HG03103 (cell line): ENCODE results near the gene LAIR1.
"Not testable (repeated sequence)": the region's sequence is repeated elsewhere in the genome, so short reads cannot be mapped to it uniquely, and the experiment has no call there.

Experiments used
- ATAC-seq: cut with Tn5 transposase; IDR thresholded peaks from one replicate; pipeline ENCODE4 v1.9.1; 2021; ENCODE audit warnings: low read depth; ENCODE audit not compliant: unreplicated experiment

The LAIR1 gene

DNA sequence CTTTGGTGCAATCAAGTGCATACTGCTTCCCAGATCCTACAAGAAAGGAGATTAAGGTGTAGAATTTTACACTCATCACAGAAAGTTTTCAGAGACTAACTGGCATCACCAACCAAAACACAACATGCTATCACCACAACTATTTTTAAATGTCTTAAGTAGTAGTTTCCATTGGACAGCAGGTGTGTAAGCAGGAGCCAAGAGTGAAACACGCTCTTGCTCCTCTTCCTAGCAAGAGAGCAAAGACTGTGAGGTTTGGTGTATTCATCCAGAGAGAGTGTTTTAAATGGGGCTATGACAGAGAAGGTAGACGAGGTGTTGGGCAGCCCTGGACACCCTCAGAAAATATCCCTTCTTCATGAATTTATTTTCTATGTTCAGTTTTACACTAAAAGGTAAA lies 13.3 kb downstream of the LAIR1 start:
- no peak for ATAC-seq

DNA sequence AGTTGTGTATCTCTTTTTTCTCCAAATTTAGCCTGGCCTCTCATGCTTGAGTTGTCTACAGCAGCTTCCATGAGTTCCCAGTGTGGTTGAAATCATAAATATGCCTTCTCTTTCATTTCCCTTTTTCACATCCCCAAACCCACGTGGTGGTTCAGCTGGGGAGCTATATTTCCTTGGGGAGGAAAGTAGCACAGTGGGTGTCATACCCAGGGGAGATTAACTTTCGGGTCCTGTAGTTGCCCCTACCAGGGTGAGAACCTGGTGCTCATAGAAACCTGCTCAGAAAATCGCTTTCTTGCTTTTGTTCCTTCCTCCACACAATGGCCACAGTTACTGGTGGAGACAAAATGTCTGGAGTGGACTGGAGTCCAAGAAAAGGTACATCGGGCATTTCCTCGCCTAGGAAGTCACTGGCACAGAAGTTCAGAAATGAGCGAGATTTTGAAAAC lies 18.8 kb downstream of the LAIR1 start:
- no peak for ATAC-seq

DNA sequence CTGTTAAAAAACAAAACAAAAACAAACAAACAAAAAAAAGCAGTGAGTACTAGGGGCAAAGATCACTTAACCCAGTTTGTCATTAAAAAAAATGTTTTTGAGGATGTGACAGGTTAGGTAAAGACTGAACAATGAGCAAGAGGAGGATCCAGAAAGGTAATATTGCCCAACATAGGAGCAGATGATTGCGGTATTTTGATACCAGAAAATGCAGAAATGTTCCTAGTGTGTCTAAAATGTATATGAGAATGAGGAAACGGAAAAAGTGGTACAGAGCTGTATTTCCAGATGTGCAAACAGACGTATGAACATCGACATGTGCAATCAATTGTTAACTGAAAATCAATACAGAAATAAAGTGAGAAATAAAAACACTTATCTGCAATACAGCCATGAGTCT lies 20.9 kb downstream of the LAIR1 start:
- ATAC-seq, result no peak

DNA sequence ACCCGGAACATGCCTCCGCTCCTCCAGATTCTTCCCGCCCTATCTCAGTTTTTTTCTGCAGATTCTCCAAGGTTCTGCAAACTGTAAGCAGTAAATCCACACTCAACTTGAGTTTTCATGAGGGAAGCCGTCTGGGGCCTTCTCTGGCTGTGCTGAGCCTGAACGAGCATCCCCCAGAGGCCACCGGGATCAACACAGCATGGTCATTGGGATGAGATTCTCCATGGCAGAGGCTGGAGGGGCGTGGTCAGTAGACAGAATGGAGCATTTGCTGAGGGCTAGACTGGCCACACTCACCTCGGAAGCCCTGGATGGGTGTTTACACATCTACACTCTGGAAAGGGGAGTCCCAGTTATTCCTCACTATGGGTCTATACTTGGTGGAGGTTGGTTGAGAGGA lies 23.4 kb downstream of the LAIR1 start:
- no peak for ATAC-seq

DNA sequence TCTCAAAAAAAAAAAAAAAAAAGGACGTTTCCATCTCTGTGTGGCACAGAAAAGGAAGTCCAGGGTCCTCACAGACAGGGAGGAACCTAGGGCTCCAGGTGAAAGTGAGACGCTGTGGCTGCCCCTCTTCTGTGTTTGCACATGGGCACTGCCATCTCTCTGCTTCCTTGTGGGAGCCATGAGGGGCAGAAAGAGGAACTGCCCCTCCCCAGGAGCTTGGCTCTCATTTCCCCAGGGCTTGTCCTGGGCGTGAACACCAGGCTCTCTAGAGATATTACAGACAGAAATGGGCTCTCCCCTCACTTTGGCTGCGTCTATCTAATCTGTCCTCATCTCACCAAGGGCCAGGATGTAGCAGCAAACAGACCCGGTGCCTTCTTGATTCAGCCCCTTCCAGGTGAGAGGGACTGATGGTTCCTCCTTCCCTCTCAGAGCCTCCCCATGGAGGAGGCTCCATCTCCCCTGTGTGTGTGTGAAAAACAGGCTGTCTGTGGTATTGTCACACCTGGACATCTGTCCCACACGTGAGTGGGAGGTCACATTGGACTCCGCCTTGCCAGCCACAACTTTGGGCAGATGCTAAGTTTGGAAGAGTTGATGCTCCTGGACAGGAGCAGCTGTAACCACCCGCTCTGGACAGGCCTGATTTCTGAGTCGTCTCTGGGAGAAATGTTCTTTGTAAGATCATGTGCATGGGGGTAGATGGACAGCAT lies 24.9 kb downstream of the LAIR1 start:
- no peak for ATAC-seq

DNA sequence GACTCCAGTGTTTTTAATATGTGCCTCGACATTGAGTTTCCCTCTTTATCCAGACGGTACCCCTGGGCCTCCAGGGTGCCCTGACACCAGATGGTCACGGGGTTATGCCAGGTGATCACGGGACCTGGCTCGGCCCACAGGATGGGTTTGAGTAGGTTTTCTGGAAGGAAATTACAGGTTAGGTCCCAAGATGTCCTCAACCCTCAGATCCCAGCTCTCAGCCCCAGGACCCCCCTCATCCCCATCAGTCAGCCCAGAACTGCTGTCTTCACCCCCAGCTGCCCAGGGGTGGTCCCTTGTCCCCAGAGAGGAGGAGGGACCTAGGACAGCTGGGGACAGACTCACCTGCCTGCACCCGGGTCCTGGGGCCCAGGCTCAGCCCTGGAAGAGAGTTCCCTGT lies 26.2 kb downstream of the LAIR1 start:
- no peak for ATAC-seq

DNA sequence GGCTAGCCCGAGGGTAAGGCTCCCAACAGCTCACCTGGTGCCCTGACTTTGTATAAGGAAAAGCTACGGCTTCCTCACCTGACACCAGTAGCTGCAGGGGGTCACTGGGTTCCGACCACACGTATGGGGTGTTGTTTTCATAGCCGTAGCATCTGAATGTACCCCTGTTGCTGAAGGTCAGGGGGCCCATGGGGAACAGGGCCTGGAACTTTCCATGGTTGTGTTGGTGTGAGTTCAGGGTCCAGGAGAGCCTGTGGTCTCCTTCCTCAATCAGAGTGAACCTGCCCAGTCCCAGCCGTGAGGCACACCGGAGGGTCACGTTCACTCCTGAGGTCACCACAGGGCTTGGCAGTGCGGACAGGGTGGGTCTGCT lies 26.9 kb downstream of the LAIR1 start:
- ATAC-seq, result no peak

DNA sequence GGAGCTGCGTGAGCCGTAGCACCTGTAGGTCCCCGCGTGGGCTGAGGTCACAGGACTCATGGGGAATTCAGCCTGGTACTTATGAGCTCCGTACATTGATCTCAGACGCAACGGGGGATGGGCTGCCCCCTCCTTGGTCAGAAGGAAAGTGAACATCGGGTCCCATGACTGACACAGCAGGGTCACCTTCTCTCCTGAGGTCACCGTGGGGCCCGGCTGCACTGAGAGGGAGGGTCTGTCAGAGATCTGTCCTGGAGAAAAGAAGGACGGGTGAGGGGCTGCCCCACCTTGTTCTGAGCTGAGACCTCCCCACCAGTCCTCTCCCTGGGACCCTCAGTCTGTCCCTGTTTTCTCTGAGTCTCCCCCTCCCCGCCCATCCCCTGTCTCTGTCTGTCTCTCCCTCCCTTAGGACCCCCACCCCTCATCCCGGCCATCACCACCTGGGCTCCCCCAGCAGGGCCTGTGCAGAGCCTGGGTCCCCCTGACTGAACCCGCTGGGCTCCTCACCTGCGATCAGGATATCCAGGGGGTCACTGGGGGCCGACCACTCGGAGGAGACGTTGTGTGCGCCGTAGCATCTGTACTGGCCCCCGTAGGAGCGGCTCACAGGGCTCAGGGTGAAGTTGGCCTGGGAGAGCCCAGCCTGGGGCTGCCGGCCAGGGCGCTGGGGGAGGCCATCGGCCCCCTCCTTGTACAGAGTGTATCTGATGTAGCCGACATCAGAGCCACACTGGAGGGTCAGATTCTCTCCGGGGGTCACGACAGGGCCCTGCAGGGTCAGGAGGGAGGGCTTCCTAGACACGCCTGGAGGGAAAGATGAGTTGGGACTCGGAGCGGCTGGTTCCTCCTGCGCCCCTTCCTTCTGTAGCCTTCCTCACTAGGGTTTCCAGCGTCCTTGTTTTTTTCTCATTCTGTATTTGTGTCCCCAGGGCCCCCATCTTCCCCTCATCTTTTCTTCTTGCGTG lies 27.6 kb downstream of the LAIR1 start:
- no peak for ATAC-seq

DNA sequence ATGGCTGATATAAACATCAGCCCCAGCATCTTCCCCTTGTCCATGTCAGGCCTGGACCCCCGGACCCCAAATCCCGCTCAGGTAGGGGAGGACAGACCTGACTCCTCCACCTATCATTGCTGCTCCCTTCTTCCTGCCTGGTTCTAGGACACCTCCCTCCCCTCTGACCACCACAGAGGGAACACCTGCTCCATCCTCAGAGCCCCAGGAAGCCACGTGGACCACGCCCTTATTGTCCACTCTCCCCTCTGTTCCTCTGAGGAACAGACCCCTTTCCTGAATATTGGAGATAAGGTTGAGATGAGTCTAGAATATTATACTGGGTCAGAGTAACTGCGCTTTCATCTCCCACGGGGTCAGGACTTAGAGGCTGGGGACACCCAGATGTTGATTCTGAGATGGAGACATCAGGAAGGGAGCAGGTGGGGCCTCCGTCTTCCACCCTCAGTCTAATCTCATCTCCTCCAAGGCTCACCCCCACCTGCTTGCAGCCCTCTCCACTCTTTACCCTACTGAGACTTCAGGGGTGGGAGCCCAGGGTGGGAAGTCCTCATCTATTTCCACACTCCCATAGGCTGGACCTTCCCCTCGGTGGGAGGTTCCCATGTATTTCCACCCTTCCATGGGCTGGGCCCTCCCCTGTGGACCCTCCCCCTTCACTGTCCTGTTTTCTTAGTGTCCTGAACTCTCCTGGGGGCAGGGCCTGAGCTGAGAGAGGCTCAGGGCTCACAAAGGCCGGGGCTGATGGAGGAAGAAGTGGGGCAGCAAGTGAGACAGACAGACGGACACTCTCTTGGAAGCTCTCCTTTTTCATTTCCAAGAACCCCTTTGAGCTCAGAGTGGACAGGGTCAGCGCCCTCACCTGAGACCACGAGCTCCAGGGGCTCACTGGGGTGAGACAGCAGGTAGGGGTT lies 28.5 kb downstream of the LAIR1 start:
- ATAC-seq, result no peak

DNA sequence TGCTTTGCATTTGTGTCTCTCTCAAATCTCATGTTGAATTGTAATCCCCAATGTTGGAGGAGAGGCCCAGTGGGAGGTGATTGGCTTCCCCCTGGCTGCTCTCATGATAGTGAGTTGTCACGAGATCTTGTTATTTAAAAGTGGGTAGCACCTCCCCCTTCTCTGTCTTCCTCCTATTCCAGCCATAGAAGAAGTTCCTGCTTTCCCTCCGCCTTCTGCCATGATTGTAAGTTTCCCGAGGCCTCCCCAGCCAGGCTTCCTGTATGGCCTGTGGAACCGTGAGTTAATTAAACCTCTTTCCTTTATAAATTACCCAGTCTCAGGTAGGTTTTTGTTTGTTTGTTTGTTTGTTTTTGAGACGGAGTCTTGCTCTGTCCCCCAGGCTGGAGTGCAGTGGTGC lies 29.6 kb downstream of the LAIR1 start:
- no peak for ATAC-seq

DNA sequence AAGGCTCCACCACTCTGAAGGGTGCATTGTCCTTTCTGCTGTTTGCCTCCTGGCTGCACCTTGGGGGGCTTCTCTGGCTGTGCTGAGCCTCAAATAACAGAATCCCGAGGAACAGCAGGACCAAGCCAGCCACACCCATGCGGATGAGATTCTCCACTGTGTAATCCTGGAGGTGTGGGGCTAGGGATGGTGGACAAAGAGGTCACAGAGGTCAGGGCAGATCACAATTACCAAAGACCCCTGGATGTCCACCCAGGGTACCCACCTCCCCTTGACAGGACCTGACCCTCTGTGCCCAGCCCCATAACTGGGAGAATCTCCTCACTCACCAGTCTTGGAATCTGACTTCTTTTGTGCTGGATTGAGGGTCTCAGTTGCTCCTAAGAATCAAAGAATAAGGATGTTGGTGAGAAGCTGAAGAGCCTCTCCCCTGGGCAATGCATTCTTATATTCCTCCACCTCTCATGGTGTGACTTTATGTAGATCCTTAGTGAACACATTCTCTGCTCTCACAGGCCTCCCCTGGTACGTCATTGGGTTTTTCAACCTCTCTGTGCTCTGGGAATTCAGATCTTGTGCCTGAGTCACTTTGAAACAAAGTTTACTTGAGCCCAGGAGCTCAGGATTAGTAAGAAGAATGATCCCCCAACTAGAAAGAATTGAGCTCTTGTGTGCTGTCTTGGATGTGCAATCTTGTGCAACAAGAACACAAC lies 31.0 kb downstream of the LAIR1 start:
- no peak for ATAC-seq

DNA sequence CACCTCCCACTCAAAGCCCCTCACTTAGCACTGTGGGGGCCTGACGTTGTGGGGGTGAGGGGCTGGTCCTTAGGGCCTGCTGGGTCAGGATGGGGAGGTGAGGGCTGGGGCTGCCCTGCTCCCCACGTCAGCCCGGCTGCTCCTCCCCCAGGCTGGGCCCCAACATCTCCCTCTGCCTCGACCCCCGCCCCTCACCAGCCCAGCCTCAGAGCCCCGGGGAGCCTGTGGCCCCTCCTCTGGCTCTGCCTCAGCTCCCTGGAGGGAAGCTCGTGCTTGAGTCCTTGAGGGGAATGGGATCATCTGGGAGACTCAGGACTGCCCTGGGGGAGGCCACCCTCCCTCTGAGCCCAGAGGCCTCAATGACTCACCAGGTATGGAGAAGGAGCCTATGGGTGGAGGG lies 32.6 kb downstream of the LAIR1 start:
- no peak for ATAC-seq

DNA sequence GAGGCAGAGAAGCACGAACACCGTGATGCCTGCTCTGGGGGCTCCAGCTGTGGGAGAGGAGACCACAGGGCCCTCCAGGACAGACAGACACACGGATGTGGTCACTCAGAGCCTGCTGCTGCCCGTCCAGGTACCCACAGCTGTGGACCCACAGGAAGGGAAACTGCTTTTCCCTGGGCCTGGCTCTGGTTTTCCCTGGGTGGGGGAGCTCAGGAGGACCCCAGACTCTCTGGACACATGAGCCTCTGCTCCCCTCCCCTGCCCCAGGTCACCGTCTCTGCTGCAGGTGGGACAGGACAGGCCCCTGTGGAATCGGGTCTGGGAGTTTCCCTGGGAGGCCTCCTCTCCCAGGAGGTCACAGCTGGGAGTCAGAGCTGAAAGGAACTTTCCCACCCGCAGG lies 33.1 kb downstream of the LAIR1 start:
- ATAC-seq, result no peak

DNA sequence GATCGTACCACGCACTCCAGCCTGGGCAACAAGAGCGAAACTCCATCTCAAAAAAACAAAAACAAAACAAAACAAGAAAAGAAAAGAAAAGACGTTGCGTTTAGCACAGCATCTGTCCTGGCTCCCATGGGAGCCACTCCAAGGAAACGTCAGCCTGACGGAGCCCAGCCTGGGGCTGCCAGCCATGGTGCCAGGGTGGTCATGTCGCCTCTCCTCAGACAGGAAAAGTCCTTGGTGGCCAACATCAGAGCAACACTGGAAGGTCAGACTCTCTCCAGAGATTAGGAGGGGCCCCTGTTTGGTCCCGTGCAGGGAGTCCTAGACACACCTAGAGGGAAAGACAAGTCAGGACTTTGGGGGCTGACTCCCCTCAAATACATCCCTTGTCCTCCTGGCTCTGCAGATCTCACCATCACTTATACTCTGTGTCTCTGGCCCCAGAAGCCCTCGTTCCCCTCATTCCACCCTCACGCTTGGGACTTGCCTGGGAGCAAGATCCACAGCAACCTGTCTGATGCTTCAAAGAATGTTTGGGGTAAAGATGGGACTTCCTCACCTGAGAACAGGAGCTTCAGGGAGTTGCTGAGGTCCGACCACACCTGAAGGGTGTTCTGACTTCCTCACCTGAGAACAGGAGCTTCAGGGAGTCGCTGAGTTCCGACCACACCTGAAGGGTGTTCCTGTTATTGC lies 35.1 kb downstream of the LAIR1 start:
- no peak for ATAC-seq

DNA sequence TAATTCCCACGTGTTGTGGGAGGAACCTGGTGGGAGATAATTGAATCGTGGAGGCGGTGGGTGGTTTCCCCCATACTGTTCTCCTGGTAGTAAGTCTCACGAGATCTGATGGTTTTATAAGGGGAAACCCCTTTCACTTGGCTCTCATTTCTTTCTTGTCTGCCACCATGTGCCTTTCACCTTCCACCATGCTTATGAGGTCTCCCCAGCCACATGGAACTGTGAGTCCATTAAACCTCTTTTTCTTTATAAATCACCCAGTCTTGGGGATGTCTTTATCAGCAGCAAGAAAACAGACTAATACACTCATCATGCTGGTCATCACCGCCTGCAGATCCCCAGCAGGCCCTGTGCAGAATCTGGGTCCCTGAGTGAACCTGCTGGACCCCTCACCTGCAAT lies 36.0 kb downstream of the LAIR1 start:
- ATAC-seq, result not testable (repeated sequence)

DNA sequence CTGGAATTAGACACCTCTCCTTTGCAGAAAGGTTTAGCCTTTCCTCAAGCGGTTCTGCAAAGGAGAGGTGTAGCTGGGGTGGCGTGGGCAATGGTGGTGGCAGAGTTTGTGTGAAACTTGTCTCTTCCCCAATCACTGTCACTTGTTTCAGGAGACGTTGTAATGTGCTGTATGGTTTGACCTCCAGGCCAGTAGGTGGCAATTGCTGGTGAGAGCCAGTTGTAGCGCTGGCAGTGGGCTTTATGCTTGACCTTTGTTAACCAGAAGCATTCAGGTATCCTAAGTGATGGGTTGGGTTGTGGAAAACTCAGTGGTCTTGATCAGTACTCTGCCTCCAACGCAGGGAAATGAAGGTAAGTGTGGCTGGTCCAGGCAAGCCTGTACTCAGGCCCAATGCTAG lies 39.1 kb downstream of the LAIR1 start:
- no peak for ATAC-seq

DNA sequence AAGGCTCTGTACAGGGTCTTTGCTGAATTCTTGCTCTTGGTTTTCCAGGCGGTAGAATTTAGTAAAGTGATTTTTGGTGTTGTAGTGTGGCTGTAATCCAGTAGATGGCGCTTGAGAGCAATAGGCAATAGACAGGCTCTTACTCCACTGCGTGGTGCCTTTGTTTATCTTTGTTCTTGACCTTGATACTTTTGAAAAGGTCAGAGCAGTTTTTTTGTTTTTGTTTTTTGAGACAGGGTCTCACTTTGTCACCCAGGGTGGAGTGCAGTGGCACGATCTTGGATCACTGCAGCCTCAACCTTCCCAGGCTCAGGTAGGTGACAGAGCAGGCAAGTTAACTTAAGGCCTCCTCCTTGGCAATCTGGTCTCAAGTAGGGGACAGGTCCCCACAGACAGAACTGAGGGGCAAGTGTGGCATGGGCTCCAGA lies 39.5 kb downstream of the LAIR1 start:
- ATAC-seq, result no peak

DNA sequence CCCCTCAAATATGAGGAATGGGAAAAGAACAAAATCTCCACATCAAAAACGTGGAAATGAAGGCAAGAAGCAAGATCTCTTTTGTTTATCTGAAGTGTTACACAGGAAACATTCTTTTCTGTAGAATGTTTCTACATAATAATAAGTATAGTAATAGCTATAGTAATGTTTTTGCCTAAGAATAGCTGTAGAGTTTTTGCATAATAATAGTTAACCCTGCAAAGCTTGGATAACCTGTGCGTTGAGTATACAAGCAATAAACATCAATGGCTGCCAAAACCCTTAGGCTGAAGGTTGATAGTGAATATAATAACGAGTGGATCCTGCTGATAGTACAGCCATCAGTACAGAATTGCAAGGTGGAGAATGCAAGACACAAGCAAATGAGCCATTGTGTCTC lies 40.7 kb downstream of the LAIR1 start:
- ATAC-seq, result no peak

DNA sequence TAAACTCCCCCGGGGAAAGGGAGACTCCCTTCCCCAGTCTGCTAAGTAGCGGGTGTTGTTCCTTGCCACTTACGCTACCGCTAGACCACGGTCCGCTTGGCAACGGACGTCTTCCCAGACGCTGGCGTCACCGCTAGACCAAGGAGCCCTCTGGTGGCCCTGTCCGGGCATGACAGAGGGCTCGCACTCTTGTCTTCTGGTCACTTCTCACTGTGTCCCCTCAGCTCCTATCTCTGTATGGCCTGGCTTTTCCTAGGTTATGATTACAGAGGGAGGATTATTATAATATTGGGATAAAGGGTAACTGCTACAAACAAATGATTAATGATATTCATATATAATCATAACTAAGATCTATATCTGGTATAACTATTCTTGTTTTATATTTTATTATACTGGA lies 41.8 kb downstream of the LAIR1 start:
- not testable (repeated sequence) for ATAC-seq

DNA sequence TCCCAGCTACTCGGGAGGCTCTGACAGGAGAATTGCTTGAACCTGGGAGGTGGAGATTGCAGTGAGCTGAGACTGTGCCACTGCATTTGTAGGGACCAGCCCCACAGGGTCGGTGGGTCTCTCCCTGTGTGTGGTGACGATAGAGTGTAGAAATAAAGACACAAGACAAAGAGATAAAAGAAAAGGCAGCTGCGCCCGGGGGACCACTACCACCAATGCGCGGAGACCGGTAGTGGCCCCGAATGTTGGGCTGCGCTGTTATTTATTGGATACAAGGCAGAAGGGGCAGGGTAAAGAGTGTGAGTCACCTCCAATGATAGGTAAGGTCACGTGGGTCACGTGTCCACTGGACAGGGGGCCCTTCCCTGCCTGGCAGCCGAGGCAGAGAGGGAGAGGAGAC lies 42.4 kb downstream of the LAIR1 start:
- ATAC-seq, result not testable (repeated sequence)
